K562 (cell line): Measurements from ENCODE around the gene RRAD. TPM values are rescaled to one million over a fixed set of nuclear protein-coding genes. Genes with fewer than 3 reads are reported as not detected.

ENCODE experiments used
- FUS ChIP-seq: fragments of 200-400 bp; formaldehyde crosslinking; optimal IDR thresholded peaks from 2 replicates; pipeline ENCODE3; 2017; ENCODE audit warnings: low read depth, low read length
- GTF2B ChIP-seq: IDR thresholded peaks from 2 replicates; pipeline ENCODE4 v1.6.1; 2011; ENCODE audit not compliant: insufficient read length; ENCODE audit errors: extremely low read depth
- HSF4 ChIP-seq: fragments of 250-450 bp; sonication (Bioruptor Pico); IDR thresholded peaks from 2 replicates; pipeline ENCODE4 v2.1.2; 2022; ENCODE audit warnings: mild to moderate bottlenecking, moderate library complexity, borderline replicate concordance
- RBFOX2 ChIP-seq: fragments of 200-400 bp; formaldehyde crosslinking; IDR thresholded peaks from 2 replicates; pipeline ENCODE4 v1.6.1; 2017; ENCODE audit warnings: low read depth, mild to moderate bottlenecking, low read length, moderate library complexity
- SUPT5H ChIP-seq: fragments of 450-650 bp; IDR thresholded peaks from 2 replicates; pipeline ENCODE4 v1.6.1; 2016
- ZHX1 ChIP-seq: fragments of 150-350 bp; conservative IDR thresholded peaks from 2 replicates; pipeline ENCODE4 v1.6.1; 2014; ENCODE audit warnings: low read length
- ZNF143 ChIP-seq: sonication (generic); formaldehyde crosslinking; IDR thresholded peaks from 2 replicates; pipeline ENCODE4 v1.9.0; 2022; ENCODE audit warnings: mild to moderate bottlenecking, missing genetic modification reagents
- ZNF445 ChIP-seq: fragments of 250-450 bp; sonication (Bioruptor Pico); IDR thresholded peaks from 2 replicates; pipeline ENCODE4 v1.4.0; 2020; ENCODE audit warnings: low read depth, mild to moderate bottlenecking, moderate library complexity
- polyA plus RNA-seq, 8 experiments: library from polyadenylated mRNA; depleted of rRNA in 4 of 8; stranded (reverse) in 5 of 8; unstranded in 3 of 8; fragments of >200 nt; fragmentation: Nextera tagmentation in 2 of 8; fragmentation: Illumina TruSeq in 1 of 8; extraction: Ambion mirVana in 2 of 8; extraction: Trizol in 1 of 8; gene quantifications; 2 replicates each; pipeline versions ENCODE4 v1.2.1 to v1.2.3, GENCODE V29; 2011 to 2014; ENCODE audit warnings: inconsistent platforms in 1 of 8, missing spikeins in 1 of 8
- total RNA-seq, 7 experiments: library from RNA; depleted of rRNA in 6 of 7; stranded (reverse); fragments of >200 nt in 6 of 7; fragmentation: Illumina TruSeq in 2 of 7; extraction: Trizol in 2 of 7; gene quantifications; 2 replicates each; pipeline versions ENCODE4 v1.2.1 to v1.2.3, GENCODE V29; 2011 to 2021; ENCODE audit warnings: low replicate concordance in 1 of 7

Gene RRAD
- total and polyA plus RNA-seq, 9 of the 15 experiments (the other 6 are each of a cell fraction or from before 2014, with no cell fraction given) = 0.09 to 0.20 (median 0.13) TPM; not detected in 5

- no peak for TF ChIP-seq ZHX1
- TF ChIP-seq SUPT5H = peak; percentile 27; the same call in 1 of the 2 replicates
- peak; percentile 12 for TF ChIP-seq GTF2B
- no peak for TF ChIP-seq FUS
- TF ChIP-seq ZNF143 (CRISPR knock-in tag) = peak; percentile 40; the same call in 1 of the 2 replicates
- no peak for TF ChIP-seq ZNF445 (CRISPR knock-in tag)
- no peak for TF ChIP-seq HSF4
- 0 out of 2 replicates have a peak, but pooled peaks have one; percentile 12 for TF ChIP-seq RBFOX2
Observed at GRCh38 chr16:66931665-66932064, 6.3 kb upstream of the RRAD start (continued).
